IMR-90 (cell line): ENCODE results near the gene UBE2O.

Experiments
- BHLHE40 ChIP-seq: fragments of 150-350 bp; IDR thresholded peaks from 2 replicates; pipeline ENCODE4 v1.6.1; 2016; ENCODE audit warnings: mild to moderate bottlenecking, low read depth, low read length
- MAFK ChIP-seq: IDR thresholded peaks from 2 replicates; pipeline ENCODE4 v1.6.1; 2012; ENCODE audit warnings: low read depth, low read length, improper control_type of control experiment
- MXI1 ChIP-seq: IDR thresholded peaks from 2 replicates; pipeline ENCODE4 v1.6.1; 2012; ENCODE audit warnings: low read depth, mild to moderate bottlenecking, low read length, moderate library complexity, borderline replicate concordance
- POLR2A ChIP-seq: IDR thresholded peaks from 2 replicates; pipeline ENCODE4 v1.6.1; 2012; ENCODE audit warnings: mild to moderate bottlenecking, low read depth, low read length
- RAD21 ChIP-seq: IDR thresholded peaks from 2 replicates; pipeline ENCODE4 v1.6.1; 2012; ENCODE audit warnings: low read length, improper control_type of control experiment
- RFX5 ChIP-seq: IDR thresholded peaks from 2 replicates; pipeline ENCODE4 v1.8.0; 2012; ENCODE audit warnings: low read depth, mild to moderate bottlenecking, low read length, moderate library complexity
- TF ChIP-seq, protein P1 (sequence below): conservative IDR thresholded peaks from 2 replicates; pipeline ENCODE4 v1.5.1; 2012; ENCODE audit warnings: mild to moderate bottlenecking, low read depth, low read length, improper control_type of control experiment
- TF ChIP-seq, protein P2 (sequence below): fragments of 150-350 bp; IDR thresholded peaks from 2 replicates; pipeline ENCODE4 v1.6.1; 2016; ENCODE audit warnings: low read depth, mild to moderate bottlenecking, low read length, moderate library complexity, borderline replicate concordance

DNA sequence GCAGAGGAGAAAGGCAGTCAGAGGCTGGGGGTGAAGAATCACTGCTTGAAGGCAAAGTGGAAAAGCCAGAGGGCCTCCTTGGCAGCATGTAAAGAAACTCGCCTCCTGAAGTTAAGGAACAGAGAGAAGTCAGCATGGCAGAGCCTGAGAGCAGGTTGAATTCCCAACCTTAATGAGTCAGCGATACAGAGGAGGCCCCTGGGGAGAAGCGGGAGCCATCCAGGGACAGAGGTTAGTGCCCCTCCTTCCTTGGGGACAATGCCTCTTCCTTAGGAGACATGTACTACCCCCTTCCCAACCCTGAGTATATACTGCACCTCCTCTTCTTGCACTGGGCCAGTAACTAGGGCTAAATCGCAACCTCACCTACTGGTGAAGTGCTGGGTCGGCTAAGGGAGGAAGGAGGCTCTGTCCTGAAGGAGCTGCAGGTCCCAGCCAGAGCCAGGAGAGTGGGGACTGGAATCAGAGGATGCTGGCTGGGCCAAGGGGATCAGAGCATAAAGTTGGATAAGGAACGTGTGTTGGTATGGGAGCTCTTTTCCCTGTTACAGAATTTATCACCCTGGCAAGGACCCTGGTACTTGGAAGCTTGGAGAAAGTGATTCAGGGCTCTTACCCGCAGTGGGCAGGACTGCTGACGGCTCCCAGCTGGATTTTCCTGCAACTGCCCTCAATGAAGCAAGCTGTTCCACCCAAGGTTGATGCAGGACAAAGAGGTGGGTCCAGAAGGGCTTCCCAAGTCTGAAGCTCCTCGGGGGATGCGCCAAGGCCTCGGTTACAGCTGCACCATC lies 9.0 kb upstream of the UBE2O start:
- TF ChIP-seq, protein P1, sequence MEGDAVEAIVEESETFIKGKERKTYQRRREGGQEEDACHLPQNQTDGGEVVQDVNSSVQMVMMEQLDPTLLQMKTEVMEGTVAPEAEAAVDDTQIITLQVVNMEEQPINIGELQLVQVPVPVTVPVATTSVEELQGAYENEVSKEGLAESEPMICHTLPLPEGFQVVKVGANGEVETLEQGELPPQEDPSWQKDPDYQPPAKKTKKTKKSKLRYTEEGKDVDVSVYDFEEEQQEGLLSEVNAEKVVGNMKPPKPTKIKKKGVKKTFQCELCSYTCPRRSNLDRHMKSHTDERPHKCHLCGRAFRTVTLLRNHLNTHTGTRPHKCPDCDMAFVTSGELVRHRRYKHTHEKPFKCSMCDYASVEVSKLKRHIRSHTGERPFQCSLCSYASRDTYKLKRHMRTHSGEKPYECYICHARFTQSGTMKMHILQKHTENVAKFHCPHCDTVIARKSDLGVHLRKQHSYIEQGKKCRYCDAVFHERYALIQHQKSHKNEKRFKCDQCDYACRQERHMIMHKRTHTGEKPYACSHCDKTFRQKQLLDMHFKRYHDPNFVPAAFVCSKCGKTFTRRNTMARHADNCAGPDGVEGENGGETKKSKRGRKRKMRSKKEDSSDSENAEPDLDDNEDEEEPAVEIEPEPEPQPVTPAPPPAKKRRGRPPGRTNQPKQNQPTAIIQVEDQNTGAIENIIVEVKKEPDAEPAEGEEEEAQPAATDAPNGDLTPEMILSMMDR: no peak
- TF ChIP-seq POLR2A (no peak), MAFK (no peak), BHLHE40 (no peak), RAD21 (no peak), MXI1 (no peak), RFX5 (no peak)
- TF ChIP-seq, protein P2, sequence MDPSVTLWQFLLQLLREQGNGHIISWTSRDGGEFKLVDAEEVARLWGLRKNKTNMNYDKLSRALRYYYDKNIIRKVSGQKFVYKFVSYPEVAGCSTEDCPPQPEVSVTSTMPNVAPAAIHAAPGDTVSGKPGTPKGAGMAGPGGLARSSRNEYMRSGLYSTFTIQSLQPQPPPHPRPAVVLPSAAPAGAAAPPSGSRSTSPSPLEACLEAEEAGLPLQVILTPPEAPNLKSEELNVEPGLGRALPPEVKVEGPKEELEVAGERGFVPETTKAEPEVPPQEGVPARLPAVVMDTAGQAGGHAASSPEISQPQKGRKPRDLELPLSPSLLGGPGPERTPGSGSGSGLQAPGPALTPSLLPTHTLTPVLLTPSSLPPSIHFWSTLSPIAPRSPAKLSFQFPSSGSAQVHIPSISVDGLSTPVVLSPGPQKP: no peak
